ENCODE measurements around the gene JAK3.
A peak's percentile ranks its signal among the peaks of the same experiment; 100 is the strongest.

Gene JAK3

GRCh38 chr19:17837972-17838371 lies 9.8 kb downstream of the JAK3 start:
- DNase-seq, result no peak

DNA sequence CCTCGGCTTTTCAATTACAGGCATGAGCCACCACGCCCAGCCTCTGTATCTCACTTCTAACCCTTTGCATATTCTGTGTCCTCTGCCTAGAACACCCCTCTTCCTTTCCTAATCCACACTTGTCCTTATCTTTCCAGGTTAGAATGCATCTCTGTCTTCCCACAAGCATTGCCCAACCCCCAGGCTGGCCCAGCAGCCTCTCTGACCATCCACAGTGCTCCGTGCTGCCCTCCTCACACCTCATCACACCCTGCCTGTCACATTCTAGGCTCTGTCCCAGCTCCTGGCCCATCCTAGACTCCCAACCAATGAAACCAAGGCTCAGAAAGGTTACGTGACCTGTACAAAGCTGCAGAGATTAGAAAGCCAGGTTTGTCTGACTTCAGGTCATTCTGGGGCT lies 11.3 kb downstream of the JAK3 start:
- no peak for DNase-seq

- DNase-seq, result no peak
Observed at GRCh38 chr19:17835182-17836006, 12.4 kb downstream of the JAK3 start.

- no peak for DNase-seq
Observed at GRCh38 chr19:17834350-17835181, 13.2 kb downstream of the JAK3 start.

DNA sequence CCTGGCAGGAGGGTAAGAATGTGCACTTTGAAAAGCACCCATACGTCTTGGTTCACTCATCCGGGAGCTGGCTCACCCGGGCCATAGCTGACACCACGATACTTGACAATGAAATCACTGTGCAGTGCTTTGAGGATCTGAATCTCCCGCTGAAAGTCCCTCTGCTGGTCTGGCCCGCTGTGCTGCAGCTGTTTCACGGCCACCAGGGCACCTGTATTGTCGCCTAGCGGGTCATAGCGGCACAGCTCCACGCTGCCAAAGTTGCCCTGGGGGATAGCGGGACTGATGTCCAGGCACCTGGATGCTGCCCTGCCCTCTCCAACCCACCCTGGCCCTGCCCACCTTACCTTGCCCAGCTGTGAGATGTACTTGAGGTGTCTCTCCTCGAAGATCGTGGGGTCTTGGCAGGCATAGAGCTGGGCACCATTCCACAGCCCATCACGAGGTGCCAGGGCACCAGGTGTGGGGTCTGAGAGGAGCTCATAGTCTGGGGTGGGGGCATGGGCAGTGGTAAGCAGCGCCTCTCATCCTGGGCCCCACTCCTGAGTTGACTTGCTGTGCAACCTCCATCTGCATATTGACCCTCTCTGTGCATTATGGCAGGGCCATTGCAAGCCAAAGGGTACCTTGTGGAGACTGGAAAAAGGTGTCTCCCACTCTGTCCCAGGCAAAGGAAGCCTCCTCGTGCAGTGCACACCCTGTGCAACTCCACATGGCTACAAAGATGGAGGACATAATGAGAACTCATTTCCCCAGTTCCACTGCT lies 15.2 kb downstream of the JAK3 start:
- DNase-seq, result no peak

DNA sequence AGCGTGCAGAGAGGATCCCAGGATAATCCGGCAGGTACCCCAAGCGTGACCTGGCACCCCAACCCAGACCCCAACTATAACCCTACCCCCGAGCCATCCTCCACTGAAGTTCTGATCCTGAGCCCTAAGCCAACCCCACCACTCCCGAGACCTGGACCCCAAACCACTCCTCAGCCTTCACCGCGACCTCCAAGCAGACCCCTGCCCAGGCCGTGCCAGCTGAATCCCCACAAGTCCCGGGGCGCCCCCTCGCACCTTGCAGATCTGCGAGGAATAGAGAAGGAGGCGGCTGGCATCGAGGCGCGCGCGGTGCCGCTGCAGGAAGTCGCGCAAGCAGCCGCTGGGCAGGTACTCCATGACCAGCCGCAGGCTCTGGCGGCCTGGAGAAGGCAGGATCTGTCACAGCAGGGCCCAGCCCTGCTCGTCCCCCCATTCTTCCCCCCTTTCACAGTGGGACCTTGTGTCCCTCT lies 16.3 kb downstream of the JAK3 start:
- no peak for DNase-seq

- DNase-seq, result peak; percentile 90
Observed at GRCh38 chr19:17830567-17831418, 17.0 kb downstream of the JAK3 start.

DNA sequence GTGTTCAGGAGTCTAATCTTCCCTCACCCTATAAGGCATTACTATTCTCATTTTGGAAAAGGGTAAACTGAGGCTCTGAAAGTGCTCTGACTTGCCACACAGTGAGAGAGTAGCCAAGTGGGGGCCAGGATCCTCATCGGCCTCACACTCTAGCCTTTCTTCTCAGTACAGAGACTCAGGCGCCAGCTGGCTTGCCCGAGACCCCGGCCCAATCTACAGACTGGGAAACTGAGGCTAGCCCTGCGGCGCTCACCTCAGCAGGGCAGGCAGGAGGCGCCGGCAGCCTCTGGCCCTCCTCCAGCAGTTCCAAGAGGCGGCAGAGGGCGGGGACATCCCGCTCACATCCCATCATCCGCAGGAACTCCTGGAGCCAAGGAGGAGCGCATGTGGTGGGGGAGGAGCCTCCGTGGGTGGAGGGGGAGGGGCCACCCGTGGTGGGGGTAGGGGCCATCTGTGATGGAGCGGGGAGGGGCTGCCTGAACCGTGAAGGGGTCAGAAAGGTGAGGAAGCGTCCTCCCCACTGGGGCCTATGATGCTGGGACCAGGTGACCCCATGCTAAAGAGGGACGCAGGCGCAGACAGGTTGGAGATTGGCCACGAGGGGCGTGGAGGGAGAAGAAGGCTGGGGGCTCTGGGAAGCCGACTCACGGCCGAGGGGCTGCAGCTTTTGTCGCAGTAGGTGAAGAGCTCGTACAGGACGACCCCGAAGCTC lies 17.8 kb downstream of the JAK3 start:
- peak; percentile 78 for DNase-seq

DNA sequence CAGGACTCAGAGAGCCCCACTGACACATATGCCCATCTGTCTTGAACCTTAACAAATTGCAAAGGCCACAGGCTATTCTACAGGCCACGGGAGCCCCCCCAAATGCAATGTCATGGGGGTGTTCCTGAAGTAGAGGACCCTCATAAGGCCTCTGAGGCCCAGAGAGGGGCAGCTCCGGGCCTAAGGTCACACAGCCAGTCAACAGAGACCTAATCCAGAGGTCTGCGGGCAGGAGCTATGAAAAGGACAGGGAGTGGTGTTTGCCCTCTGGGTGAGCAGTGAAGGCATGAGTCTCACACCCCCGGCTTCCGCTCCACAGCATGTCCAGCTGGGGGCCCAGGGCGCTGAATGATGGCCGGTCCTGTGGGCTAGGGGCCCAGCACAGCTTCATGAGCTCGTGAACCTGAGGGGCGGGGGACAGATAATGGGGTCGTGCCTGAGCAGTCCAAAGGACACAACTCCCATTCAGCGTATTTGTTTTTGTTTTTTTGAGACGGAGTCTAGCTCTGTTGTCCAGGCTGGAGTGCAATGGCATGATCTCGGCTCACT lies 21.2 kb downstream of the JAK3 start:
- no peak for DNase-seq

GRCh38 chr19:17824339-17824738 lies 23.4 kb downstream of the JAK3 start:
- DNase-seq, result no peak

DNA sequence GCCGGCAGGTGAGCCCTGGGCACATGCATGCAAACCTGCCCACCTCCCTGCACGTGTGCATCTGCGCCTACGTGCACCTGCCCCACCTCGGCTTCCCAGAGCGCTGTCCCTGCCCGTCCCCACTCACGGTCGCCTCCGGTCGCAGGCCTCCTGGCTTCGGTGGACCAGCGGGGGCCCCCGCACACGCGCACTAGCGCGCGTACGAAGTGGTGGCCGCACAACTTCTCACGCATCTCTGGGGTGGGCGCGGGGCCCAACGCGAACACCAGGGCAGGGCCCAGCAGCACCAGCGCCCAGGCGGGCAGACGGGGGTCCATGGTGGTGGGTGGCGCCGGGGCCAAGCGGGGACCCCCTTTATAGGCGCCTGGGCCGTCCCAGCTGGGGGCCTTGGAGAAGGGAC lies 26.6 kb downstream of the JAK3 start, which contains the start of gene INSL3:
Gene INSL3 (minus strand): TSS at position 330 of the 400 bp plus-strand sequence. CDS start 13 bp downstream, at position 317.
- no peak for DNase-seq

- no peak for DNase-seq
Observed at GRCh38 chr19:17817668-17818363, 30.0 kb downstream of the JAK3 start.

DNA sequence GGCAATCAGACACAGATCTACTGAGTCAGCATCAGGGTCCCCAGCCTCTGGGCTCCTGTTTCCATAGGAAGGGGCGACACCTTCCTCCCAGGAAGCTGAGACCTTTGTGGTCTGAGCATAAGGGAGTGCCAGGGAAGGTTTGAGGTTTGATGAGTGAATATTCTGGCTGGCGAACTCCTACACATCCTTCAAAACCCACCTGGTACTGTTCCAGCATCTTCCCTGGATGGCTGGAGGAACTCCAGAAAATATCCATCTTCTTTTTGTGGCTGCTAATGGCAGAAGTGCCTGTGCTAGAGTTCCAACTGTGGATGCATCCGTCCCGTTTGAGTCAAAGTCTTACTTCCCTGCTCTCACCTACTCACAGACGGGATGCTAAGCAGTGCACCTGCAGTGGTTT lies 35.7 kb downstream of the JAK3 start:
- no peak for DNase-seq

GRCh38 chr19:17811681-17812080 lies 36.1 kb downstream of the JAK3 start:
- DNase-seq, result no peak

DNA sequence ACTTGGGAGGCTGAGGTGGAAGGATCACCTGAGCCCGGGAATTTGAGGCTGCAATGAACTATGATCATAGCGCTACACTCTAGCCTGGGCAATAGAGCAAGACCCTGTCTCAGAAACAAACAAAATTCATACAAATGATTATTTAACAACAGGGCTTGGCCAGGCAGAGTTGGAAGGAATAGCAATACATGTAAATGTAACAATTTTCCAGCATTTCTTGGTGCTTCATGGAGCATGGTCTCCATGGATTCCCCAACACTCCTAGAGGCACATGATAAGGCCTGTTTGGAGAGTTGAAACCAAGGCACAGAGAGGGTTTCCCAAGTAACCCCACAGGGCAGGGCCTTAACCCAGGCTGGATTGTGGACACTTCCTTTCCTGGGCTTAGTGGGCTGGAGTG lies 36.7 kb downstream of the JAK3 start:
- DNase-seq, result no peak

DNA sequence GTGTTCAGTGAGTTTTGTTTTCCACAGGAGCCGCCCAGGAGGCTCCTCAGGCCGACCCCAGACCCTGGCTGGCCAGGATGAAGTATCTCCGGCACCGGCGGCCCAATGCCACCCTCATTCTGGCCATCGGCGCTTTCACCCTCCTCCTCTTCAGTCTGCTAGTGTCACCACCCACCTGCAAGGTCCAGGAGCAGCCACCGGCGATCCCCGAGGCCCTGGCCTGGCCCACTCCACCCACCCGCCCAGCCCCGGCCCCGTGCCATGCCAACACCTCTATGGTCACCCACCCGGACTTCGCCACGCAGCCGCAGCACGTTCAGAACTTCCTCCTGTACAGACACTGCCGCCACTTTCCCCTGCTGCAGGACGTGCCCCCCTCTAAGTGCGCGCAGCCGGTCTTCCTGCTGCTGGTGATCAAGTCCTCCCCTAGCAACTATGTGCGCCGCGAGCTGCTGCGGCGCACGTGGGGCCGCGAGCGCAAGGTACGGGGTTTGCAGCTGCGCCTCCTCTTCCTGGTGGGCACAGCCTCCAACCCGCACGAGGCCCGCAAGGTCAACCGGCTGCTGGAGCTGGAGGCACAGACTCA lies 40.0 kb downstream of the JAK3 start:
- peak; percentile 7 for DNase-seq

- no peak for DNase-seq
Observed at GRCh38 chr19:17806945-17807344, 40.8 kb downstream of the JAK3 start.

DNA sequence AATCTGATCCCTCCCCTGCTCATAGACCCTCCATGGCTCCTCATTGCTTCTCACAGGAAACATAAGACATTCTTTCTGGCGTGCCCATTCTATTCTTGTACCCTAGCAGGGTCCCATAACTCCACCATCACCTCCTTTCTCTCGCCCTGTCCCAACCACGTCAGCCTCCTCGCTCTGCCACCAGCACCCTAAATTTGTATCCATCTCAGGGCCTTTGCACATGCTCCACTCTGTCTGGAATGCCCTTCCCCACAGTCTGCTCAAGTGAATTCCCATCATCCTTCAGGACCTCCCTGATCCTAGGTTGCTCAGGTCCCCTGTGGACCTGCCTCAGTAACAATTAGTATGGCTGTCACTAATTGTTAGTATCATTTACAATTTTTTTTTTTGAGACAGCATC lies 42.4 kb downstream of the JAK3 start:
- DNase-seq, result no peak

- no peak for DNase-seq
Observed at GRCh38 chr19:17803264-17803896, 44.4 kb downstream of the JAK3 start.
